Measurements from ENCODE around the gene KRT36.

KRT36 gene

DNA sequence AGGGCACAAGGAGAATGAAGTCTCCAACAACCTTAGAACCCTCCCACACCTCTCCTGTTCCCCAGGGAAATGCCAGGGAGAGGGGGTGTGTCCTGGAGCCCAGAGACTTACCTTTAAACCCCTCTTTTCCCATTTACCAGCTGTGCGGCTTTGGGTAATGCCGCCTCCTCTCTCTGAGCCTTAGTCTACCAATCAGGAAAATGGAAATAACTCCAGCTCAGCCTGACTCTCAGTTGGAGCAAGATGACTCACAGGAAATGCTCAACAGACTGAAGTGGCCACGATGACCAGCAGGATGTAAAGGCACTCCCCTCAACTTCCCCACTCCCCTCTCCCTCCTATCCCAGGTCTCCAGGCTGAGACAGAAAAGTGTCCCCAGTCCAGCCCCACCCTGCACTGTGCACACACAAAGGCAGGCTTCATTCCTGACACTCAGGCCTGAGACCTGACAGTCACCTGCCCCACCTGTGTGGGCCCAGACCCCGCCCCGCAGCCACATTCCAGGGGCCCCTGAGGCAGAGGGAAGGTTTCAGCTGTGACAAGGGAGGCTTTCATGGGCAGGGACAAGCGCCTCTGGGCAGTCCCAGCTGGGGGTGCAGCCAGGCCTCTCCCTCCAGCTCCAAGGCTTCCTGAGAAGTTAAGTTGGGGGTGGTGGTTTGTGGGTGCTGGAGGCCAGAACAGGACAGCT, 32.0 kb upstream of the KRT36 start:
- peak; percentile 94 for DNase-seq (ENCODE audit: low spot score)

- DNase-seq (ENCODE audit: low spot score), result peak; percentile 72
These were observed 31.3 kb upstream of the KRT36 start for GRCh38 chr17:41520821-41521521.

GRCh38 chr17:41519501-41520224, 30.0 kb upstream of the KRT36 start:
- DNase-seq (ENCODE audit: low spot score), result no peak

GRCh38 chr17:41518789-41519449, 29.2 kb upstream of the KRT36 start, which contains the start of gene KRT15:
Gene KRT15 (minus strand): TSS chr17:41518890. CDS start chr17:41518827, 63 bp downstream.
- DNase-seq (ENCODE audit: low spot score), result no peak

DNA sequence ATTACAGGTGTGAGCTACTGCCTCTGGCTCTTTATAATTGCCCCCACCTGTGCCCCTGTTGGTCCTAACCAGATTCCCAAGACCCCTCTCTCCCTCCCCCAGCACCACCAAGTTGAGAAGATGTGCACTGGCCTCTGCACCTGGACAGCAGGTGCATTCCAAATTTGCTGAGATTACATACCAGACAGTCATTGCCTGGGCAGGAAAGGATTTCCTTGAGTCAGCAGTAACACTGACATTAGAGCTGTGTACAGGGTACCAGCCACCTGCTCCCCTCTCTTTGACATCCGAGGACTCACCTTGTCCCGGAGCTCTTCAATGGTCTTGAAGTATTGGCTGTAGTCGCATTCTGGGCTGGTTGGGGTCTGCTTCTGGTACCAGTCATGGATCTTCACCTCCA, 28.3 kb upstream of the KRT36 start:
- DNase-seq (ENCODE audit: low spot score), result no peak

DNA sequence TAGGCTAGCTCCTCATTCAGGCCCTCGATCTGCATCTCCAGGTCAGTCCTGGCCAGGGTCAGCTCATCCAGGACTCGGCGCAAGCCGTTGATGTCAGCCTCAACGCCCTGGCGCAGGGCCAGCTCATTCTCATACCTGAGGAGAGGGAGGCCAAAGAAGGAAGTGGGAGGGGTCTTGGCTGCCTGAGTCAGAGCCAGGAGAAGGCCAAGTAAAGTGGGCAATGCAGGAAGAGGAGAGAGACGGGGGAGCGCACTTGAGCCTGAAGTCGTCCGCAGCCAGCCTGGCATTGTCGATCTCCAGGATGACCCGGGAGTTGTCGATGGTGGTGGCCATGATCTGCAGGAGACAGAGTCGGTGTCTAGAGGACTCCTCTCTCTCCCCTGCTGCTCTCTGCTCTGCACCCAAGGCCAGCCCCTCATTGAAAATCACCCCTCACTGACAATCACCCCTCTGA, 27.1 kb upstream of the KRT36 start:
- DNase-seq (ENCODE audit: low spot score), result no peak

DNA sequence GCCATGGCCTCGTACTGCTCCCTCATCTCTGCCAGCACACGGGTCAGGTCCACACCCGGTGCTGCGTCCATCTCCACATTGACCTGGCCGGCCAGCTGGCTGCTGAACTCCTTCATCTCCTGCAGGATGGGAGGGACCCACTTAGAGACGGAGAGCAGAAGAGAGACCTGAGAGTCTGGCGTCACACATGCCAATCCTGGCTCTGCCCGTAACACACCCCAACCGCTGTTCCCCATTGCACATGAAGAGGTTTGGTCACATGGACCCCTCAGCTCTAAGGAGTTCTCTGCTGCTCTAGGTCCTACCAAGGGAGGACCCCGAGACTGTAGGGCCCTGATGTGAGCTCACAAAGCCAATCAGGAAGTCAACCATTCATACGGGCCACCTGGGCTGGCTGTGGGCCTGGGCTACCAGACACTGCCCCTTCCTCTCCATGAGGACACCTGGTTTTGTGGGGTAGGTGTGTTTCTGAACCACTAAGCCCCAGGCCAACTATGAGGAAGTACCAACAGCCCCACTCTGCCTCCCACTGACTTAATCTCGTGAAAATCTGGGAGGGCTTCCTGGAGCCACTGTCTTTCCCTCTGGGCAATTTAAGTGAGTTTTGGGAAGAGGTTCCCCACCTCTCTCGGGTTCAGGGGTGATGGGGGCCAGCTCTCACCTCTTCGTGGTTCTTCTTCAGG, 26.6 kb upstream of the KRT36 start:
- DNase-seq (ENCODE audit: low spot score), result no peak

DNA sequence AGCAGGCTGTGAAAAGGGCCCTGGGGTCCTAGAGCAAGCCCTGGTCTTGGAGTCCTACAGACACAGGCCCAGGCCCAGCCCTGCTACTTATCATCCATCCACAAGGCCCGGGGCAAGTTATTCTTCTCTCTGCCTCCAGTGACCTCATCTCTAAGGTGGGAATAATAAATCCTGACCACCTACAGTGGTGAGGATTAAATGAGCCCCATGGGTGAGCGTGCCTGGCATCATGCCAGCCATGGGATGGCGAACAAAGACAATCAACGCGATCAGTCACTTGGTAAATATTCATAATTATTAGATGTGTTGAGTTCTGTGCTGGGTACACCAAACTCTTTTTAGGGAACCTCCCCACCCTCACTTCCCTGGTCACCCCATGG, 23.4 kb upstream of the KRT36 start:
- peak; percentile 29 for DNase-seq (ENCODE audit: low spot score)

DNA sequence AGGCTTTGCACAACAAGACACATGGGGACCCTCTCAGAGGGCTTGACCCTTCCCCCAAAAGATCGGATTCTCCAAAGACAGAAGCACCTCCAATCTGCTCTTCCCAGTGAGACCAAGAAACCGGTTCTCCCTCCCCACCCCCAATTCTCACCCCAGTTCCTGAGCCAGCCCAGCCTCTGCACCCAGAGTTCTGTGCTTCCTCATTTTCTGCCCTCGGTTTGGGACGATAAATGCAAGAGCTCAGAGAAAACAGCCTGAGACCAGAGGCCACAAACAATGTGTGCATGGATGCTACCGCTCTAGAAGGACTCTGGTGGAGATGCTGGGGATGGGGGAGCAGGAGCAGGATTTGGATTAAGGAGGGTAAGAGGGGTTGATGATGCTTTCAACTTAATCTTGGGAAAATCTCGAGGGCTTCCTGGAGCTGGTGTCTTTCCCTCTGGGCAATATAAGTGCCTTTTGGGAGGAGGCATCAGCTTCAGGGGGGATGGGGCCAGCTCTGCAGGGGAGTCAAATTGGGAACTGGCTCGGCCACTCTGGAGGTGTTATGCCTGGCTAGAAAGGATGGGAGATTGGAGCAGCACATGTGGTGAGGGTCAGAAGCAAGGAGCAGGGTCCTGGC, 22.9 kb upstream of the KRT36 start:
- DNase-seq (ENCODE audit: low spot score), result no peak

DNA sequence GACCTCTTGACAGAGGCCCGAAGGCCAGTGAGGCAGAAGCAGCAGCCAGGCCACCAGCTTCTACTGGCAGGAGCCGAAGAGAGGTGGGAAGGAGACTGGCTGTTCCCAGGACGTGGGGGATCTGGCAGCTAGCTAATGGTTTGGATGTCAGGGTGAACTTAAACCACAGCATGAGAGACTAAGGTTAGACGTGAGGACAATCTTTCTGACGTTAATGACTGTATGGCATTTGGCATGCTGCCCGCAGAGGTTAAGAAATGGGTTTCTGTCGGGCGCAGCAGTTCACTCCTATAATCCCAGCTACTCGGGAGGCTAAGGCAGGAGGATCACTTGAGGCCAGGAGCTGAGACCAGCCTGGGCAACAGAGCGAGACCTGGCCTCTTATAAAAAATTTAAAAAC, 22.0 kb upstream of the KRT36 start:
- DNase-seq (ENCODE audit: low spot score), result no peak

GRCh38 chr17:41511116-41511515, 21.4 kb upstream of the KRT36 start:
- peak; percentile 66 for DNase-seq (ENCODE audit: low spot score)

DNA sequence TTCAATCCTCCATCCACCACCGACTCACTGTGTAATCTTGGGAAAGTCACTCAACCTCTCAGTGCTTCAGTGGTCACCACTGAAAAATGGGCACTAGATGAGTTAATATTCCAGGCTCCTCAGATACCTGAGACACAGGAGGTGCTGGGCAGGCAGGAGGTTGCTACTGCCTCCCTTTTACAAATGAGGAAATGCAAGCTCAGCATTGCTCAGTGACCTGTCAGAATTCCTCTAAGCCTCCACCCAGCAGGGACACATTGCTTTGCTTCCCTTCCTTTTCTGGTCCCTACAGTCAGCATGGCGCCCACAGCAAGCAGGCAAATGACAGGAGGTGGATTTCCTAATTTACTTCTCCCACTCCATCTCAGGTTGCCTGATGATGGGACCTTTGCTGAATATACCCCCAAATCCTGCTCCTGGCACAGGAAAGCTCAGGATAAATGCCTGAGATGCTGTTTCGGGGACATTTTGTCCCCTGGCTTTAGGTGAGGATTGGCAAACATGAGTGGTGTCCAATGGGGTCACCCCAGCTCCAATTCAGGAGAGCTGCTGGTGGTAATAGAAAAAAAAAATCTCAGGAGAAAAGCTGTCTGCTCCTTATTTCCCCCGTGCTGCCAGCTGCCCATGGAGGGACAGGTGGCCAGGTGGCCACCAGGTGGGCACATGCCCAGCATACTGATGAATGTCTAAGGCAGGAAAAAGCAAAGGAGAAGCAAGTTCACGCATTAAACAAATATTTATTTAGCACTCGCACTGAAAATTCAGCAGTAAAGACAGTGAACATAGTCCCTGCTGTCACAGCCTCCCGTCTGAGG, 20.7 kb upstream of the KRT36 start:
- no peak for DNase-seq (ENCODE audit: low spot score)

- DNase-seq (ENCODE audit: low spot score), result no peak
These were observed 17.7 kb upstream of the KRT36 start for GRCh38 chr17:41507315-41507880.

DNA sequence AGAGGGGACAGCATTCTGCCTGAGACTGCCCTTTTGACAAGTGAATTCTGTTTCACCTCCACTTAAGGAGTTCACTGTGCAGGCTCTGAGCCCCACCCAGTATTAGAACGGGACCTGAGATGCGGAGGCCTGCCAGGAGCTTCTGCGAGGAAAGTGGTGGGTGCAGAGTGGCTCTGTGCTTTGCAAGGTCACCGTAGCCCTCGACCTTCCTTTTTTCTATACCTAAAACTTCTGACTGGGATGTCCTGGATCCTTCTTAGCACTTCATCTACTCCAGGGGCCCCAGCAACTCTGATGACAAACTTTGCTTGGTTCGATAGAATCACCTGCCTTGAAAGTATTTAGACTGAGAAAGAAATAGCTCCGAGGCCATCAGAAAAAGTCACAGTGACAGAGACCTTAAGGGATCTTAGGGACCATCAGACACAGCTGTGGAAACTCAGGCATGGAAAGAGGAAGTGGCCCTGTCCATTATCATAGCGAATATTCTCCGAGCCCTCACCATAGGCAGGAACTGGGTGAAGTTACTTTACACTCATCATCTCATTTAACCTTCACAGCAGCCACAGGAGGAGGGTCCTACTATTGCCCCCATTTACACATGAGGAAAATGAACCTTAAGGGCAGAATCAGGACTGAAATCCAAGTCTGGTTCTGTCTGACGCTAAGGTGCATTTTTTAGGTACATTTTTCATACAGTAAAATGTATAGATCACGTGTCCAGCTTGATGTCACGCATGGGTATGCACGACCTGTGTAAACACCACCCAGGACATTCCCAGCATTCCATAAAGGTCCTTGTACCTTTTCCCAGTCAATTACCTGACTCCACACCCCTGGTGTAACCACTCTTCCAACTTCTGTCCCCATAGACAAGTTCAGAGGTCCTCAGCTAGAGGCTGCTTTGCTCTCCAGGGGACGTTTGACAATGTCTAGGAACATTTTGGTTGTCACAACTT, 16.4 kb upstream of the KRT36 start:
- DNase-seq (ENCODE audit: low spot score), result no peak

DNA sequence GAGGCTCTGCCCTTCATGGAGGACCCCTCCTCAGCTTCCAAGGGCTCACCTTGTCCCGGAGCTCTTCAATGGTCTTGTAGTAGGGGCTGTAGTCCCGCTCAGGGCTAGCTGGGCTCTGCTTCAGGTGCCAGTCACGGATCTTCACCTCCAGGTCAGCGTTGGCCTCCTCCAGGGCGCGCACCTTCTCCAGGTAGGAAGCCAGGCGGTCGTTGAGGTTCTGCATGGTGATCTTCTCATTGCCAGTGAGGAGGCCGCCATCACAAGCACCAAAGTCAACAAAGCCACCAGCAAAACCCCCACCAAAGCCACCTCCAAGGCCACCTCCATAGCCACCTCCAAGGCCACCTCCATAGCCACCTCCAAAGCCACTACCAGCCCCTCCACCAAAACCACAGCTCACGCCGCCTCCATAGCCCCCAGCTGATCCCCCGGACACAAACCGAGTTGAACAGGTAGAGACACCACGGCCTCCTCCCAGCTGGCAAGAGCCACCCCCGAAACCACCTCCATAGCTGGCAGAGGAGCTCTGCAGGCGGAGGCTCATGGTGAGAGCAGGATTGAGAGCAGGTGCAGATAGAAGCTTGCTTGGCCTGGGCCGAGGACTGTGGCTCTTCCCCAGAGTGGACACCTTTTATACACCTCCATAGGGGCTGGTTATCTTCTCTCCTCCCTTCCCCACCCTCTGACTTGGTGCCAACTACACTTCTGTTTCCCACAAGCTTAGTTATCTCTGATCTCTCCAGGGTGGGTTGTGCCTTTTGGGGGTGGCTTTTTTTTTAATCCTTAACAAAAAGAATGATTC, 15.5 kb upstream of the KRT36 start, which contains the start of gene KRT13:
KRT13 (minus strand) TSS at position 606 of the 802 bp plus-strand sequence; CDS start at position 544, 62 bp downstream.
- no peak for DNase-seq (ENCODE audit: low spot score)

DNA sequence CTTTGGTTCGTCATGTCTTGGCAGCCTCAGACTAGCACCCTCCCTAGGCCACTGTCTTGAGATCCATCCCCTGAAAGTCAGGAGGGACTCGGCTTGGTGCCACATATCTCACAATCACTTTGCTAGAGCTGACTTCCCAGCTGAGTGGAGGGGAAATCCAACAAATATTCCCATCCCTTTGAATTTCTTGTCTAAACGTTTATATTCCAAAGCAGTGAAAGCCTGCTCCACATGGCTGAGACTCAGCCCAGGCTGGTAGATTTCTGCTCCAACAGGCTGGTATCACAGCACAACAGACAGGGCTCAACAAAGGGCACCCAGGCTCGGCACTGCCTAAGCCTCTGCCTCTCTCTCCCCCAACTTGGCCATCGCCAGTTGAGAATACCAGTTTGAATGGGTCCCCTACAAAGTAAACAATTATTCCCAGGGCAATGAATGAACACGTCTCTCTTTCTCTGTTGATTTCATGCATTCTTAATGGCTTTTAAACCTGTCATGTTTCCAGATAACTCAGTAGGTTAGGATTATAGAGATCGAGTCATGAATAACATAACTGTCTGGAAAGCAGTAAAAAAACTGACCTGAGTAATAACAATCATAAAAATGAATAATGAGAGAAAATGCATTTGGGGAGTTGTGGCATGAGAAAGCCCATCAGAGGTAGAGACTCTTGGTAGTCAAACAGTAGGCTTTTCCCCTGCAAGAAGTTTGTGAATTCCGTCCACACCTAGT, 14.7 kb upstream of the KRT36 start:
- DNase-seq (ENCODE audit: low spot score), result no peak

GRCh38 chr17:41503202-41503601, 13.5 kb upstream of the KRT36 start:
- no peak for DNase-seq (ENCODE audit: low spot score)
